Embryonic facial prominence (tissue), 1 donor: Measurements from ENCODE around the gene FBXO8.

Source experiments
- DNase-seq: peaks from one replicate; pipeline ENCODE4 v3.0.0-alpha.2; 2016; ENCODE audit errors: extremely low spot score

The FBXO8 gene

DNA sequence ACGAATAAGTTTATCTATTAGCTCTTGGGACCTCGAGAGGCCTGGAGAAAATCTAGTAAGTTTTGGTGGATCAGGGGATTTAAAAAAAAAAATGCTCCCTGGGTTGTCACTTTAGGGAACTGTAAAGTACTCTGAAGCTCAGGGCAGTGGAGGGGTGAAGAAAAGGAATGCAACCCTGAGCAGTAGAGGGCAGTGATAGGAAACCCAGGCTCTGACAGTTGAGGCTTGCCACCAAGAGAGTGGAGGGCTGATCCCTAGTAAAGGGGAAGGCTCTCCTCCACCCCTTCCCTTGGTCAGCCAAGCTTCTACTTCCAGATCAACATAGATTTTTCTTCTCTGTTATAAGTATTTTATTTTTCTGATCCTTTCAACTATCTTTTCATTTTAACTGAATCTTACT, 73.1 kb downstream of the FBXO8 start:
- no peak for DNase-seq

- no peak for DNase-seq
These were observed 74.1 kb downstream of the FBXO8 start for GRCh38 chr4:174209341-174209740.

GRCh38 chr4:174207367-174207766, 76.1 kb downstream of the FBXO8 start:
- DNase-seq, result no peak

- DNase-seq, result no peak
These were observed 79.2 kb downstream of the FBXO8 start for GRCh38 chr4:174204164-174204831.

DNA sequence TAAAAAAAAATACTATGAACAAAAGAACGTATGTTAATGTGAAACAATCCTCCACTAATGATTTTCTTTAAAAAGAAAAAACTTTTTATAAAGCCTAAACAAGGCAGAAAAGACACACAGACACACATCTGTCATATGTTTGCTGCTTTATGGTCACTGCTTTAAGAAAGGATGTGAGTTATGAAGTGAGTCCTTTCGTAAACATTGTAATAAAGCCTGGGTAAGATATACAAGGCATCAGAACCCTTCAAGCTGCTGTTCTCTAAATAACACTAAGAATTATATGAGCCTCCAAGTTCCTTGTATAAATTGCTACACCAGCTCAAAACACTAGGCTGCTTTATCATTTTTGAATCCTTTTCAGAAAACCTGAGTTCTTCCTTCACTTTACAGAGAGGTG, 81.6 kb downstream of the FBXO8 start:
- DNase-seq, result no peak

DNA sequence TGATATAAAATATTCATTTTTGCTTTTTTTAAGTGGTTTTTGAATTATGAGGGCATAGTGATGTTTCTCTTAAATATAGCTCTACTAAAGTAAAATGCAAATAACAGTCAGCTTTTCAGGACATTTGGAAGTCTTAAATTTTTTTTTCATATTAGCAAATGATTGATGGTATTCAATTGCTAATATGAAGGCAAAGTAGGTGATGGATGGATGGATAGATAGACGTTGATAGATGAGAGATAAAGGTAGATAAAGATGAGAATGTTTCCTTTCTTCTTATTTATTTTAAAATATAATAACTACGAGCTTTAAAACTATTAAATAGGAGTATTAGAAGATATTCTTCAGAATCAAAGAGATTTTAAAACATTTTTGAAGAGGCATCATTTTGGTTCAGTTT, 83.7 kb downstream of the FBXO8 start:
- DNase-seq, result no peak

GRCh38 chr4:174198828-174199227, 84.6 kb downstream of the FBXO8 start:
- DNase-seq, result no peak

DNA sequence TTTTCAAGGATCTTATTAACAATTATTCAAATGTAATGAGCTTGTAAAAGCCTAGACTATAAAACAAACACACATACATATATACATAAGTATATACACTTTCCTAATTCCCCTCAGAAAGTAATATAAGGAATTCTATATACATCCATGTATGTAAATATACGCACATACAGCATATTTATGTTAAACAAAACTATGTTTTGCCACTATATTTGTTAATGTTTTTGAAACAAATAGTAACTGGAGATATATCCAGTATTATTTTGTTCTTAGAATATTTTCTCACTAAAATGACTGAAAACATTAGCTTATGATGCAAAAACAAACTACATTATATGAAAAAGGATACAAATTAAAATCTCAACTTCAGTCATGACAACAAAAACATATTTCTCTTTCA, 85.1 kb downstream of the FBXO8 start:
- DNase-seq, result no peak

- no peak for DNase-seq
These were observed 89.8 kb downstream of the FBXO8 start for GRCh38 chr4:174193438-174194374.

DNA sequence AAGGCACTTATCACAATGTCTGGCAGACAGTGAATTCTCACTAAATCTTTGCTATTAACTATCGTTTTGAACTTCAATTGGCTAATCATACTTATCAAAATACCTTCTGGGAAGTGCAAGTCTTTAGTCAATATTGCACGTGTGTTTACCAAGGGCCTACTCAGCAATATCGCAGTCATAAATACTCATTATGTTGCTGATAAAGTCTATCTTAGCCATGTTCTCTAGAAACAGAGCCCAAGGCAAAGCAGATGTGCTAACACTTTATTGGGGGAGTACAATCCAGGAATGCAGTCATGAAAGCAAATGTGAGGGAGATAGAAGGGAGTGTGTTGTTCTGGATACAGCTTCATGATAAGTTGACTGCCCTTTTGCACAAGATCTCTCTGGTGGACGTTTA, 90.5 kb downstream of the FBXO8 start:
- no peak for DNase-seq

DNA sequence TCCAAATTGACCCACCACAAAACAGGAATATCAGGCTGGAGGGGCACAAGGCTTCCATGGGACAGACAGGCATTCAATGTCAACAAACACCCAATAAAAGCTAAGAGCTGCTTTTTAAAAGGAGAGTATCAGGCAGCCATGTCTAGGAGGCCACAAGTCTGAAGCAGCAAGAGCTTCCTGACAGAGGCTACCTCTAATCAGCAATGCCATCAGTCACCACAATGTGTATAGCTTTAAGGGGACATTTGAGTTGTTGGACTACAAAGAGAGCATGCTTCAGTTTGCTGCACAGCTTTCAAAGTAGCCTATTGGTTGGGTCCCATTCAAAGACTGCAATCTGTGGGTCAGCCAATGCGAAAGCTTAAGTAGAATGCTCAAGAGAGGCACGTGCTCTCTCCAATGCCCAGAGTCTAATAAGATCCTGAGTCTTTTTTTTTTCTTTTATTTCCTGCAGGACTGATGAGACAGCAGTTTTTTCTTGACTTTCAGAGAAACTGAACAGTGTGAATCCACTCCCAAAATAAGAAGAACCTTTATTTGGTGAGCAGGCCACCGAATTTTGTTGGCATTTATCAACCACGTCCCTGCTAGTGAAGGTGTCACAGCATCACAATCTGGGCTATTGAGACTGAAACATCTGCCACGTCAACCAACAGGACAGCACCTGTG, 92.5 kb downstream of the FBXO8 start:
- DNase-seq, result no peak

- DNase-seq, result no peak
These were observed 94.0 kb downstream of the FBXO8 start for GRCh38 chr4:174189392-174190015.
